Urothelium cell line (cell line): Measurements from ENCODE around the gene TMEM231.
"Not testable (repeated sequence)": the region's sequence is repeated elsewhere in the genome, so short reads cannot be mapped to it uniquely, and the experiment has no call there.

Experiments used
- DNase-seq: peaks from one replicate; pipeline ENCODE4 v3.0.0; 2011; ENCODE audit warnings: low spot score, mixed read lengths
- FAIRE-seq: peaks from 2 replicates; lab custom pipeline; 2011; peaks lifted over from hg19 to GRCh38; lab: Jason Lieb, UNC

The TMEM231 gene, protein sequence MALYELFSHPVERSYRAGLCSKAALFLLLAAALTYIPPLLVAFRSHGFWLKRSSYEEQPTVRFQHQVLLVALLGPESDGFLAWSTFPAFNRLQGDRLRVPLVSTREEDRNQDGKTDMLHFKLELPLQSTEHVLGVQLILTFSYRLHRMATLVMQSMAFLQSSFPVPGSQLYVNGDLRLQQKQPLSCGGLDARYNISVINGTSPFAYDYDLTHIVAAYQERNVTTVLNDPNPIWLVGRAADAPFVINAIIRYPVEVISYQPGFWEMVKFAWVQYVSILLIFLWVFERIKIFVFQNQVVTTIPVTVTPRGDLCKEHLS

GRCh38 chr16:75555707-75556430 lies at the start of gene TMEM231:
Gene TMEM231 (minus strand): TSS chr16:75556252. CDS start chr16:75556209, 43 bp downstream.
- FAIRE-seq (peak; percentile 81), DNase-seq (peak; percentile 96)

DNA sequence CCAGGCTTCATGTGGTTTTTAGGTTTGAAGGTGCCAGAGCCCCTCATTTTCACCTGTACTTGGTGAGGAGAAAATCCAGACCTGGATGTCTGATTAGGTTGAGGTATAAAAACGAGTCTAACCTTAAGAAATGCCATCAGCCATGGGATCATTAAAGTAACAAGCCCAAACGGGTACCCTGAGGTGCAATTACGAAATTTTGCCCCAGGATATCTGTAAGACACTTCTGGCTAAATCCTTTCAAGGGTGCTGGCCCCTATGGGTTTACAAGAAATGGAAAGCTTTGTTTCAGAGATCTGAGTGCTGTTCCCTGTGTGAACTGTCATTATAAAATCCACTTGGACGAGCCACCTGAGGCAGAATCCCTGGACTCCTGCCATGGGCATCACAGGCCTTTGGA lies 47.2 kb upstream of the TMEM231 start:
- DNase-seq (no peak), FAIRE-seq (no peak)

DNA sequence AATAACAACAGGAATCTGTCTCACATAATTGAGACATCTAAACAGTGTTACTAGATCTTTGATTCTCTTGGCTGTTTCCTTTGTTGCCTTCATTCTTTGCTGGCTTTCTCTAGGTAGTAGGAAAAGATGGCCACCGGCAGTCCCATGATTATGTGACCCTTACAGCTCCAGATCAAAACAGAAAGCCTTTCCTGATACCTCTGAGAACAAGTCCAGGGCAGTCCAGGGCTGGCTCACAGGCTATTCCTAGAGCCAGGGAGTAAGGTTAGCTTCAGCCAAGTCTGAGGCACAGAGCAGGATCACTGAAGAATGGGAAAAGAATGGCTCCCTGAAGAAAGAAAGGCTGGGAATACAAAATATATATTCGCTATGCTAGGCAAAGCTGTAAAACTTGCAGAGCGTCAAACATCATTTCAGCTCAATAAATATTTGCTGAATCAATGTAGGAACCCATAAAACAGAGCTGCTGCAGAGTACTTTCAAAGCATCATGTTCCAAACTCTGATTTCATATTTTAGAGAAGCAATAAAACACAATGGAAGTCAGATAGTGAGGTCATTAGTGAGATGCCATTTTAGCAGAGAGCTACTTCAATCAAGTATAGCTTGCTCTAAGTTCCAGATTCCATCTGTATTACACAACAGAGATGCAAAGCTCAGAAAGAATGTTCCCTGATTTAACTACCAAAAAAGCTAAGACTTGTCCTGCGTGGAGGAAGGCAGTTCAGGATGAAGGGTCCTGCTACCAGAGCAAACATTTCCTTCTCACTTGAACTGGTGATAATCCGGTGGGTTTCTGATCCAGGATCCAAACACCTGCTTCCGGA lies 43.6 kb upstream of the TMEM231 start:
- DNase-seq (no peak), FAIRE-seq (no peak)

DNA sequence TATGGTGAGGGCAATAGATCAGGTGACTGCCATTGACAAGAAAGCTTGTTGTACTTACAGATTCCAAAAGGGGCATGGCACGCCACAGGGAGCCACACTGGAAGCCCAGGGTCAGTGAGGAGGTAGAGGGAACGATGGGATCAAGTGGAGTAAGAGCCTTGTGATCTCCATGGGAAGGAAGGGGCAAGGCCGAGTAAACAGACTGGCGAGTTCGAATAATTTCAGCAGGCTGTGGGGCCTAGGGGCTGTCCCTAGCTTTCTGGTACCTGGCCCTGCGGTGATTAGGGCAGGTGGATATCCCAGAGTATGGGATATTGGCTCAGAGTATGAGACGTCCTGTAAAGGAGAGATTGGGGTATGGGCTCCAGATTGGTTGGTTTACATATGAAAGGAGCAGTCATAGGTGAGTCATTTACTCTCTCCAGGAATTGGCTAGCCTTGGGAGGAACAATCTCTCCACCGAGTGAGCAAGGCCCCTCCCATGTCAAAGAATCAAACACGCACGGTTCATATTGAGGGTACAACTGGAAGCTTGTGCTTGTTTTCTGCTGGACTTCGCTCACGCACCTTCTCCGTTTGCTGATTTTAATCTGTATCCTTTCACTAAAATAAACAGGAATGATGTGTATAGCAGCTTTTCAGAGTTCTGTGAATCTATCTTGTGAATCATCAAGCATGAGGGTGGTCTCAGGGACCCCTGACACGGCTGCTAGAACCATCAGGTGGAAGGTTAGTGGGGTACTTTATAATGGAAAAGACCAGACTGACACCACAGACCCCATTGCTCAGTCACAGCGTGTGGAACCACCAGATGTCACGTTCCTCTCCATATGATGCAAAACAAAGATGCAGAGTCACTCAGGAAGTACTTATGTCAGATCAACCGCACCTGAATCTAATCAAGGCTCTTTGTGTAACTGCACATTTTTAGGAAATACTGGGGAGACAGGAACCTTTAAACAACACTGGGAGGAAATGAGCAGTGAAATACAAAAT lies 38.1 kb upstream of the TMEM231 start:
- no peak for FAIRE-seq
- DNase-seq = peak; percentile 10

GRCh38 chr16:75593308-75593707 lies 37.3 kb upstream of the TMEM231 start:
- DNase-seq = no peak
- FAIRE-seq = no peak

DNA sequence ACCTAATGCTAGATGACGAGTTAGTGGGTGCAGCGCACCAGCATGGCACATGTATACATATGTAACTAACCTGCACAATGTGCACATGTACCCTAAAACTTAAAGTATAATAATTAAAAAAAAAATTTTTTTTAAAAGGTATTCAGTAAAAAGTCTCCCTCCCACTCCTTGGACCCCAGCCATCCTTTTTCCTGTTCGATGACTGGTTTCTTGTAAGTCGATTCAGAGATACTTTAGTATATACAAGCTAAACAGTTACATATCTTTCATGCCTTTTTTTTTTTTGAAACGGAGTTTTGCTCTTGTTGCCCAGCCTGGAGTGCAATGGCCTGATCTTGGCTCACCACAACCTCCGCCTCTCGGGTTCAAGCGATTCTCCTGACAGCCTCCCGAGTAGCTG lies 35.9 kb upstream of the TMEM231 start:
- not testable (repeated sequence) for FAIRE-seq, DNase-seq

GRCh38 chr16:75590920-75591843 lies 35.1 kb upstream of the TMEM231 start:
- DNase-seq (no peak), FAIRE-seq (no peak)

- DNase-seq (no peak), FAIRE-seq (no peak)
Measured at GRCh38 chr16:75589306-75589705, 33.3 kb upstream of the TMEM231 start.

DNA sequence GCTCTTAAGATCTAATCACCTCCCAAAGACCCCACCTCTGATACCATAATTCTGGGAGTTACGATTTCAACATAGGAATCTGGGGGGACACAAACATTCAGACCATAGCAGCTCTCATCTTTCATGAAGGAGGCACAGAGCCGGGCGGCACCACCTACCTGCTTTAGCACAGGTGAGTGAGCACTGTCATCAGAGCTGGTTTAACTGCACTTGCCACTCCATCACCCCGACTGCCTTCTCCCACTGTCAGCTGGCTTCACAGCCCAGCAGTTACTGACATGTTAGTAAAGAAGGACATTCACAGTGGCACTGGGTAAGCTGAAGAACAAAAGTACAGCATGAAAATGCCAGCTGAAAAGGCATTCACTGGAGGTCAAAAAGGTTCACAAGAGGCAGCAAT lies 32.7 kb upstream of the TMEM231 start:
- FAIRE-seq = no peak

GRCh38 chr16:75584108-75584507 lies 28.1 kb upstream of the TMEM231 start:
- FAIRE-seq (no peak), DNase-seq (no peak)

More for the DNA sequence above, 32.7 kb upstream of the TMEM231 start:
- no peak for DNase-seq

DNA sequence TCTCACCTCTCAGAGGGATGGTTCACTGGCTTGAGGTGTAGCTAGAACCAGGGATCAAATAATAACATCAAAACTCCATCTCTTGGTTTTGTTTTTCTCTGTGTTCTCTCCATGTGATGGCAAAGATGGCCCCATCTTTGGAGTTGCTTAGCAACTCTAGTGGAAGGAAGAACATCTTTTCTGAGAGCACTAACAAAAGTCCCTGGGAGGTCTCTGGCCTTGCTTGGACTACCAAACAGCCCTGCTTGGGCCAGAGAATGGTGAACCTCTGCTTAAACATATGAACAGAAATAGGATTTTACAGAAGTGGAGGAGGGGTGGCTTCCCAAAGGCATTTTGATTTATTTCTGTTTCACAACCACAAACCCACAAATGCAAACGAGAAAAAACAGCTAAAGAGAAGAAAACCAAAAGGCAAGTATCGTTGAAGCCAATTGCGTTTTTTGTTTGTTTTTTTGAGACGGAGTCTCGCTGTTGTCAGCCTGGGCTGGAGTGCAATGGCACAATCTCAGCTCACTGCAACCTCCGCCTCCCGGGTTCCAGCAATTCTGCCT lies 23.3 kb upstream of the TMEM231 start:
- no peak for DNase-seq
- FAIRE-seq = no peak

DNA sequence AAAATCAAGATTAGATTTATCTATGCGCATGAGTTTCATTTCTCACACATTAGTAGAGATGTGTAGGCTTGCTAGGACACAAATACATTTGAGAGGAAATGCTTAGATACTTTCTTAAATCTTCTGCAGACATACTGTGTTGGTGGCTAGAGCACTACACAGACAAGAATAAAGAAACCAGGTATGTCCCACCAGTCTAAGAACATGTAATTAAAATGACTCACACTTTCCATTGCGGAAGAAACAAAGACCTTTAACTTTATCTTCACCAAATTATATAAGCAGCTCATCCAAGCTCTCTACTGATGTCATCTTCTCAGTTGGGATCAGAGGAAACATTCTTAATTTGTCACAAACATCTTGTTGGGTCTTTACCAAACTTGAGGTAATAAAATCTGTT lies 22.7 kb upstream of the TMEM231 start:
- no peak for DNase-seq
- FAIRE-seq = no peak

DNA sequence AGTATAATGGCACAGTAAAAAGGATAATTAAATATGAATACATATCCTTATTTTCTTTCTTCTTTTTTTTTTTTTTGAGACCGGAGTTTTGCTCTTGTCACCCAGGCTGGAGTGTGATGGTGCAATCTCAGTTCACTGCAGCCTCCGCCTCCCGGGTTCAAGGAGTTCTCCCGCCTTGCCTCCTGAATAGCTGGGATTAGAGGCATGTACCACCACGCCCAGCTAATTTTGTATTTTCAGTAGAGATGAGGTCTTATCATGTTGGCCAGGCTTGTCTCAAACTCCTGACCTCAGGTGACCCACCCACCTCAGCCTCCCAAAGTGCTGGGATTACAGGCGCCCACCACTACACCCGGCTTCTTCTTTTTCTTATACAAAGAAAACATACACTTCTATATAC lies 22.2 kb upstream of the TMEM231 start:
- FAIRE-seq = no peak
- DNase-seq = no peak

DNA sequence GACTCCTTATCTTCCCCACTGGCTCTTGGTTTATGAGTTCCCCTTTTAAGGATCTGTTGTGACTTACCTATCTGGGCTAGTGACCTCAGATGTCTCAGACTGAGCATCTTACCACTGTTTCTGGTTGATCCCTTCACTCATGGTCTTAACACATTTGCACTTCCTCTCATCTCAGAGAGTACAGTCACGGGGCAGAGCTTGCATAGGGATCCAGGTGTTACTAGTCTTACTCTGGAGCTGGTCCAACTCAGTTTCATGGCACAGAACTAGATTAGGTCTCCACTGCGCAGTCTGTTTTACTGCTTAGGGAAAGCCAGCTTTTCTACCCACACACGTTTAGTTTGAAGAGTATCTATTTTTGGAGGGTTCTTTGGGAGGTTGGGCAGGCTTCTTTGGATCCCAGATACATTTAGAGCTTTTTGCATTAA lies 20.3 kb upstream of the TMEM231 start:
- no peak for DNase-seq
- FAIRE-seq = no peak

- DNase-seq = no peak
- FAIRE-seq = no peak
Measured at GRCh38 chr16:75575958-75576357, 19.9 kb upstream of the TMEM231 start.

DNA sequence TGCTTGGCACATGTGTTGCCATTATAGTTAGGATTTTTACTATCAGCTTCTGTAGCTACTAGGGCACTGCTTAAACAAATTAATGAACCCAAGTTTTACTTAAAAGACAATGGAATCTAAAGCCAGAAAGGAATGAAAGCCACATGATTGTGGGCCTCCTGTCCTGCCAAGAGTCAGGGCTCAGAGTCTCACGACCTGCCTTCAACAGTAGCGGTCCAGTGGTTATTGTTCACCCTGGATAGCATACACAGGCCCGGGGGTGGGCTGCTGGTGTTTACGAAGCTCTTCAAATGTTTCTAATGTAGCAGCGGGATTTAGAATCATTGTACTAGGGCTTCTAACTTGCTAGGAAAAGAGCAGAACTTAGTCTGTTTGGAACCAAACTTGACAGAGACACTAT lies 17.9 kb upstream of the TMEM231 start:
- no peak for DNase-seq
- FAIRE-seq = no peak

GRCh38 chr16:75572864-75573542 lies 17.0 kb upstream of the TMEM231 start:
- FAIRE-seq (no peak), DNase-seq (no peak)

- no peak for DNase-seq
- FAIRE-seq = no peak
Measured at GRCh38 chr16:75570396-75571065, 14.5 kb upstream of the TMEM231 start.
